GM13976 (cell line): ENCODE data around the gene CLCN1.

Source experiments
- DNase-seq: peaks from one replicate; pipeline ENCODE4 v3.0.0; 2012; ENCODE audit warnings: low spot score
- CTCF ChIP-seq: IDR thresholded peaks from 2 replicates; pipeline ENCODE4 v1.5.1; 2012; ENCODE audit warnings: borderline replicate concordance, mild to moderate bottlenecking; ENCODE audit not compliant: insufficient read depth; ENCODE audit errors: extremely low read depth, missing control alignments, control extremely low read depth
- in situ Hi-C: fragments of 300-500 bp; cut with MboI; formaldehyde crosslinking; loops from one replicate; pipeline ENCODE4 v1.12.0; 2022; ENCODE audit warnings: low sequenced_read_pairs, mixed read lengths, inconsistent platforms; ENCODE audit not compliant: unreplicated experiment

Gene CLCN1

GRCh38 chr7:143315776-143316175 lies at the start of gene CLCN1:
Gene CLCN1, plus strand, starts transcription at chr7:143316111. Its CDS starts 102 bp downstream, at chr7:143316213.
- TF ChIP-seq CTCF, result no peak
- in situ Hi-C loops, result no loop called here
- no peak for DNase-seq

- in situ Hi-C loops, result loop anchor here (25.0 kb wide), 1 partner anchor 568 kb away; no protein-coding TSS in a partner anchor
- TF ChIP-seq CTCF, result no peak
- DNase-seq, result no peak
Measured at GRCh38 chr7:143269251-143269650, 46.7 kb upstream of the CLCN1 start.

GRCh38 chr7:143271240-143271639 lies 44.7 kb upstream of the CLCN1 start:
- no peak for TF ChIP-seq CTCF
- DNase-seq, result no peak
- in situ Hi-C loops, result loop anchor here (25.0 kb wide), 1 partner anchor 566 kb away; no protein-coding TSS in a partner anchor

GRCh38 chr7:143272871-143273270 lies 43.0 kb upstream of the CLCN1 start:
- in situ Hi-C loops, result loop anchor here (25.0 kb wide), 1 partner anchor 564 kb away; no protein-coding TSS in a partner anchor
- TF ChIP-seq CTCF, result no peak
- no peak for DNase-seq

- TF ChIP-seq CTCF, result no peak
- no peak for DNase-seq
Measured at GRCh38 chr7:143279186-143280098, 36.5 kb upstream of the CLCN1 start.

GRCh38 chr7:143280160-143280559 lies 35.8 kb upstream of the CLCN1 start:
- TF ChIP-seq CTCF, result no peak
- no peak for DNase-seq
- in situ Hi-C loops, result no loop called here

More at GRCh38 chr7:143279186-143280098, 36.5 kb upstream of the CLCN1 start:
- in situ Hi-C loops, result no loop called here
